HepG2 (cell line): Measurements from ENCODE around the gene MAPK8IP1. TPM values are rescaled to one million over a fixed set of nuclear protein-coding genes. Genes with fewer than 3 reads are reported as not detected.

Experiments
- ATAC-seq: fragments of 200-7000 bp; cut with Tn5 transposase; 3 replicates; pipeline ENCODE4 v1.9.1; 2020; ENCODE audit warnings: mild to moderate bottlenecking, moderate library complexity
- BruUV-seq: library from RNA; stranded (reverse); fragments of 400-500 nt; replicated peaks from 2 replicates; lab custom pipeline; 2021; lab: Mats Ljungman, UMichigan
- CTCF ChIA-PET: fragments of 300-600 bp; formaldehyde crosslinking; extraction: SDS; loops from one replicate; lab custom pipeline; 2021; ENCODE audit warnings: low total read pairs, inconsistent platforms, low intra/inter-chr PET ratio; lab: Yijun Ruan, JAX
- POLR2A ChIA-PET: fragments of 350-600 bp; sonication (Branson Sonifier 250); formaldehyde crosslinking; loops from one replicate; lab custom pipeline; 2020; ENCODE audit warnings: antibody characterized with exemption, inconsistent platforms; lab: Yijun Ruan, JAX
- DNase-seq: peaks from one replicate; pipeline ENCODE4 v3.0.0-alpha.2; 2015; ENCODE audit warnings: low spot score
- FAIRE-seq: peaks from 3 replicates; lab custom pipeline; 2011; peaks lifted over from hg19 to GRCh38; lab: Jason Lieb, UNC
- H2AFZ ChIP-seq: one replicate; pipeline ENCODE4 v1.6.1; 2011; ENCODE audit warnings: low read length, inconsistent platforms
- H3K27ac ChIP-seq: fragments of 300-600 bp; 3 replicates; pipeline ENCODE4 v1.8.0; 2011; ENCODE audit warnings: mixed run types, mild to moderate bottlenecking, mixed read lengths, low read length, inconsistent platforms; ENCODE audit not compliant: insufficient read depth; ENCODE audit errors: extremely low read length
- H3K27me3 ChIP-seq, 2 experiments: fragments of 200-600 bp in 1 of 2; 2 replicates in 1 of 2; 3 replicates in 1 of 2; pipeline versions ENCODE4 v1.6.0 to v1.8.0; 2011; ENCODE audit warnings: low read length in 2 of 2, mild to moderate bottlenecking in 2 of 2, moderate library complexity in 2 of 2, inconsistent platforms in 1 of 2; ENCODE audit not compliant: insufficient read depth in 2 of 2, control insufficient read depth in 1 of 2
- H3K36me3 ChIP-seq, 2 experiments: fragments of 200-600 bp in 1 of 2; replicated peaks in 1 of 2; 2 replicates in 1 of 2; 3 replicates in 1 of 2; pipeline versions ENCODE4 v1.5.1 to v1.8.0; 2011; ENCODE audit warnings: low read length in 2 of 2, inconsistent platforms in 1 of 2; ENCODE audit not compliant: insufficient read depth in 2 of 2, control insufficient read depth in 1 of 2
- H3K4me1 ChIP-seq: 2 replicates; pipeline ENCODE4 v1.5.1; 2012; ENCODE audit warnings: low read length, inconsistent platforms; ENCODE audit not compliant: insufficient read depth
- H3K4me2 ChIP-seq: 2 replicates; pipeline ENCODE4 v1.6.0; 2011; ENCODE audit warnings: low read depth, low read length, inconsistent platforms
- H3K4me3 ChIP-seq, 3 experiments: fragments of 200-600 bp in 1 of 3; sonication (generic), shearing (Covaris generic) in 1 of 3; replicated peaks in 1 of 3; 2 replicates each; pipeline ENCODE4 v1.5.1; 2011 to 2016; ENCODE audit warnings: low read length in 3 of 3, inconsistent platforms in 2 of 3, low read depth in 2 of 3, mild to moderate bottlenecking in 2 of 3, control low read depth in 1 of 3, mixed read lengths in 1 of 3; ENCODE audit not compliant: insufficient read depth in 1 of 3
- H3K79me2 ChIP-seq: one replicate; pipeline ENCODE4 v1.6.1; 2011; ENCODE audit warnings: low read length, inconsistent platforms; ENCODE audit not compliant: insufficient read depth
- H3K9ac ChIP-seq: 2 replicates; pipeline ENCODE4 v1.6.0; 2011; ENCODE audit warnings: mild to moderate bottlenecking, low read depth, low read length, inconsistent platforms; ENCODE audit not compliant: insufficient read depth
- H3K9me3 ChIP-seq: 2 replicates; pipeline ENCODE4 v1.5.1; 2012; ENCODE audit warnings: mild to moderate bottlenecking, low read length
- H4K20me1 ChIP-seq: 2 replicates; pipeline ENCODE4 v1.6.0; 2011; ENCODE audit warnings: inconsistent platforms, mild to moderate bottlenecking, low read length, moderate library complexity; ENCODE audit not compliant: insufficient read depth
- BCL3 ChIP-seq: sonication (generic); formaldehyde crosslinking; IDR thresholded peaks from 2 replicates; pipeline ENCODE4 v1.5.1; 2020; ENCODE audit warnings: mild to moderate bottlenecking, missing genetic modification reagents, moderate library complexity
- PATZ1 ChIP-seq: sonication (generic); formaldehyde crosslinking; IDR thresholded peaks from 2 replicates; pipeline ENCODE4 v1.4.0; 2020; ENCODE audit warnings: missing genetic modification reagents
- RXRB ChIP-seq: IDR thresholded peaks from 2 replicates; pipeline ENCODE4 v1.6.1; 2016; ENCODE audit warnings: borderline replicate concordance, missing genetic modification reagents, missing compliant biosample characterization
- SALL2 ChIP-seq: sonication (generic); formaldehyde crosslinking; IDR thresholded peaks from 2 replicates; pipeline ENCODE4 v1.8.1; 2023; ENCODE audit warnings: mild to moderate bottlenecking, missing genetic modification reagents, inconsistent platforms
- ZNF615 ChIP-seq: sonication (generic); formaldehyde crosslinking; IDR thresholded peaks from 2 replicates; pipeline ENCODE4 v1.5.0; 2020; ENCODE audit warnings: mild to moderate bottlenecking, missing genetic modification reagents, borderline replicate concordance
- WGBS: methylation state at CpG from one replicate; pipeline ENCODE4 v1.1.6; 2017; ENCODE audit warnings: low lambda C conversion rate; 5-methylcytosine and 5-hydroxymethylcytosine counted together
- in situ Hi-C: cut with HindIII; loops from 2 replicates; pipeline ENCODE4 v1.10.0; 2017; ENCODE audit warnings: low pct_unique_long_range_greater_than_20kb; ENCODE audit not compliant: extremely low pct_ligation_motif_present
- intact Hi-C: fragments of 100-400 bp; cut with micrococcal nuclease; formaldehyde crosslinking; loops from one replicate; pipeline ENCODE4 v1.10.0; 2022; ENCODE audit not compliant: unreplicated experiment
- polyA plus RNA-seq, 8 experiments: library from polyadenylated mRNA; depleted of rRNA in 3 of 8; stranded (reverse) in 7 of 8; unstranded in 1 of 8; fragments of >200 nt; fragmentation: Illumina TruSeq in 4 of 8; extraction: Trizol in 4 of 8; gene quantifications; 2 replicates each; pipeline versions ENCODE4 v1.2.1 to v1.2.3, GENCODE V29; 2011 to 2016; ENCODE audit warnings: low read depth in 4 of 8, missing spikeins in 1 of 8, mixed read lengths in 1 of 8; ENCODE audit not compliant: insufficient read depth in 1 of 8
- total RNA-seq, 5 experiments: library from RNA; depleted of rRNA; stranded (reverse); fragments of >200 nt; fragmentation: Illumina TruSeq; extraction: Trizol; gene quantifications; 2 replicates each; pipeline ENCODE4 v1.2.3, GENCODE V29; 2016; ENCODE audit warnings: low read depth in 1 of 5

The MAPK8IP1 gene
- total and polyA plus RNA-seq, 2 of the 13 experiments (the other 11 are each of a cell fraction or from before 2014, with no cell fraction given): 2.2 to 4.2 TPM

GRCh38 chr11:45853332-45854219 lies 31.9 kb upstream of the MAPK8IP1 start:
- WGBS: 95% methylated on average over 7 of the region's 7 CpGs
- H3K4me1 ChIP-seq: peaks cover 42% of the 10 kb centered on the region
- H4K20me1 ChIP-seq: peaks cover 35% of the 10 kb centered on the region
- CTCF ChIA-PET: interaction anchor here (1.4 to 2.0 kb wide), 2 partner anchors 11 to 82 kb away, joined by 6 to 7 read pairs; no protein-coding TSS in a partner anchor
- no peak overlapping the region for H3K27ac ChIP-seq
- POLR2A ChIA-PET: no interaction called here
- H3K27me3 ChIP-seq: no peaks in the 10 kb centered on the region
- H3K4me3 ChIP-seq: no peak overlapping the region
- FAIRE-seq (no peak), ATAC-seq (no peak), DNase-seq (no peak)
- no peak for TF ChIP-seq ZNF615 (CRISPR knock-in tag)
- TF ChIP-seq PATZ1 (CRISPR knock-in tag): no peak
- no peak for TF ChIP-seq BCL3 (CRISPR knock-in tag)
- no peak for TF ChIP-seq RXRB (CRISPR knock-in tag)
- no peak for TF ChIP-seq SALL2 (CRISPR knock-in tag)
- no peak overlapping the region for H2AFZ ChIP-seq
- intact Hi-C loops: no loop called here
- H3K36me3 ChIP-seq: peaks cover 9 to 40% of the 10 kb centered on the region in 2 experiments
- H3K79me2 ChIP-seq: peaks cover 45% of the 10 kb centered on the region
- in situ Hi-C loops: no loop called here
- no peak overlapping the region for H3K9ac ChIP-seq
- BruUV-seq: no TSS peak
- H3K4me2 ChIP-seq: no peak overlapping the region
- no peaks in the 10 kb centered on the region for H3K9me3 ChIP-seq
